ENCODE results near the gene GMCL2. TPM values are rescaled to one million over a fixed set of nuclear protein-coding genes. Genes with fewer than 3 reads are reported as not detected.
A peak's percentile ranks its signal among the peaks of the same experiment; 100 is the strongest.

The GMCL2 gene
- total and polyA plus RNA-seq, 9 of the 15 experiments (the other 6 are each of a cell fraction or from before 2014, with no cell fraction given): 0.04 TPM; not detected in 8

DNA sequence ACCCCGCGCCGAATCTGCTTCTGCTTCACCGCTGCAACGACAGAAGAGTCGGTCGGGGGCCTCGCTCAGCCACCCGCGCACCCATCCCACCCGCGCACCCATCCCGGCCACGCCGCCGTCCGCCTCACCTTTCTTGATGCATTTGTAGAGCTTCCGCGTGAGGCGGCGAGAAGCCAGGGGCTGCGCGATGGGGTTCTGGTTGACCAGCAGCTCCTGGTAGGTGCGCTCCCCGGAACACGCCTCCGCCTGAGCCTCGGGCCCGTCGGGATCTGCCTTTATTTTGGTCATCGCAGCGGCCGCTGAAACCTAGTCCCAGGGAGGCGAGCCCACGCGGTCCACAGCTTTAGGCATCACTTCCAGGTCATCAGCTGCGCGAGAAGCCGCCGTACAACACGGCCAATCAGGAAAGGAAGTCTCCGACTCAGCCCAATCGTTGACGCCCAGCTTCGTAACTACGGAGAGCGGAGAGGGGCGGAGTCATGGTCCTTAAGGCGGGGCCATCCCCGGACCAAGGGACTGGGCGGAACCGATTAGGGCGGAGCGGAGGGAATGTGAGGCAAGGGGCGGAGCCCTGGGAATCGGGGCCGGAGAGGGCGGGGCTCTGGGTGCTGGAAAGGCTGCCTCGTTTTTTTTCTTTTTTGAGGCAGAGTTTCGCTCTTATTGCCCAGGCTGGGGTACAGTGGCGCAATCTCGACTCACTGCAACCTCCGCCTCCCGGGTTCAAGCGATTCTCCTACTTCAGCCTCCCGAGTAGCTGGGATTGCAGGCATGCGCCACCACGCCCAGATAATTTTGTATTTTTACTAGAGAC, 33.4 kb downstream of the GMCL2 start, which contains the start of gene NHP2 (continued):
- TF ChIP-seq FOXK1 (CRISPR knock-in tag; IDR thresholded peaks at IDR 0.05; ENCODE audit: borderline replicate concordance) (no peak), HOXB6 (CRISPR knock-in tag; IDR thresholded peaks at IDR 0.05; ENCODE audit: borderline replicate concordance) (no peak), MLX (CRISPR knock-in tag; conservative IDR thresholded peaks at IDR 0.05) (no peak), ZNF212 (CRISPR knock-in tag; IDR thresholded peaks at IDR 0.05) (no peak), TCF7 (IDR thresholded peaks at IDR 0.05; ENCODE audit: borderline replicate concordance) (no peak), SMAD4 (CRISPR knock-in tag; conservative IDR thresholded peaks at IDR 0.05) (no peak), SIN3A (IDR thresholded peaks at IDR 0.05; ENCODE audit: borderline replicate concordance in 2 of 2, control insufficient read depth in 1 of 2, low read depth in 2 of 2, low read length in 2 of 2) (peak; percentile 84 to 92), PHTF2 (CRISPR knock-in tag; IDR thresholded peaks at IDR 0.05) (no peak), LARP7 (IDR thresholded peaks at IDR 0.05) (no peak), EP400 (IDR thresholded peaks at IDR 0.05) (peak; percentile 93), JUNB (CRISPR knock-in tag; conservative IDR thresholded peaks at IDR 0.05) (no peak), ZBTB49 (CRISPR knock-in tag; IDR thresholded peaks at IDR 0.05; ENCODE audit: borderline replicate concordance) (no peak), OTX1 (CRISPR knock-in tag; IDR thresholded peaks at IDR 0.05) (no peak), SAFB (IDR thresholded peaks at IDR 0.05; ENCODE audit: borderline replicate concordance, low read depth, low read length) (no peak), ZFP91 (CRISPR knock-in tag; IDR thresholded peaks at IDR 0.05) (no peak), NR2F6 (CRISPR knock-in tag; IDR thresholded peaks at IDR 0.05) (no peak)
- TF ChIP-seq, protein P1, sequence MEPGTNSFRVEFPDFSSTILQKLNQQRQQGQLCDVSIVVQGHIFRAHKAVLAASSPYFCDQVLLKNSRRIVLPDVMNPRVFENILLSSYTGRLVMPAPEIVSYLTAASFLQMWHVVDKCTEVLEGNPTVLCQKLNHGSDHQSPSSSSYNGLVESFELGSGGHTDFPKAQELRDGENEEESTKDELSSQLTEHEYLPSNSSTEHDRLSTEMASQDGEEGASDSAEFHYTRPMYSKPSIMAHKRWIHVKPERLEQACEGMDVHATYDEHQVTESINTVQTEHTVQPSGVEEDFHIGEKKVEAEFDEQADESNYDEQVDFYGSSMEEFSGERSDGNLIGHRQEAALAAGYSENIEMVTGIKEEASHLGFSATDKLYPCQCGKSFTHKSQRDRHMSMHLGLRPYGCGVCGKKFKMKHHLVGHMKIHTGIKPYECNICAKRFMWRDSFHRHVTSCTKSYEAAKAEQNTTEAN (CRISPR knock-in tag; IDR thresholded peaks at IDR 0.05): no peak
- TF ChIP-seq, protein P2, sequence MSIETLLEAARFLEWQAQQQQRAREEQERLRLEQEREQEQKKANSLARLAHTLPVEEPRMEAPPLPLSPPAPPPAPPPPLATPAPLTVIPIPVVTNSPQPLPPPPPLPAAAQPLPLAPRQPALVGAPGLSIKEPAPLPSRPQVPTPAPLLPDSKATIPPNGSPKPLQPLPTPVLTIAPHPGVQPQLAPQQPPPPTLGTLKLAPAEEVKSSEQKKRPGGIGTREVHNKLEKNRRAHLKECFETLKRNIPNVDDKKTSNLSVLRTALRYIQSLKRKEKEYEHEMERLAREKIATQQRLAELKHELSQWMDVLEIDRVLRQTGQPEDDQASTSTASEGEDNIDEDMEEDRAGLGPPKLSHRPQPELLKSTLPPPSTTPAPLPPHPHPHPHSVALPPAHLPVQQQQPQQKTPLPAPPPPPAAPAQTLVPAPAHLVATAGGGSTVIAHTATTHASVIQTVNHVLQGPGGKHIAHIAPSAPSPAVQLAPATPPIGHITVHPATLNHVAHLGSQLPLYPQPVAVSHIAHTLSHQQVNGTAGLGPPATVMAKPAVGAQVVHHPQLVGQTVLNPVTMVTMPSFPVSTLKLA (conservative IDR thresholded peaks at IDR 0.05): peak; percentile 91 to 97

Data from K562 (cell line).